G401 (cell line): ENCODE results near the gene UPF2. TPM values are rescaled to one million over a fixed set of nuclear protein-coding genes. Genes with fewer than 3 reads are reported as not detected.
A peak's percentile ranks its signal among the peaks of the same experiment; 100 is the strongest.

ENCODE experiments used
- DNase-seq: peaks from one replicate; pipeline ENCODE4 v3.0.0-alpha.2; 2015; ENCODE audit warnings: low spot score
- in situ Hi-C: cut with HindIII; loops from 2 replicates; pipeline ENCODE4 v1.10.0; 2016; ENCODE audit warnings: low sequenced_read_pairs, mixed read lengths
- total RNA-seq: library from RNA; depleted of rRNA; stranded (reverse); fragments of >200 nt; shearing (Covaris generic); gene quantifications from 2 replicates; pipeline ENCODE4 v1.2.3, GENCODE V29; 2014; rRNA removed

The UPF2 gene
- total RNA-seq, 1 experiment from 2014 or later, result 12.9 TPM

DNA sequence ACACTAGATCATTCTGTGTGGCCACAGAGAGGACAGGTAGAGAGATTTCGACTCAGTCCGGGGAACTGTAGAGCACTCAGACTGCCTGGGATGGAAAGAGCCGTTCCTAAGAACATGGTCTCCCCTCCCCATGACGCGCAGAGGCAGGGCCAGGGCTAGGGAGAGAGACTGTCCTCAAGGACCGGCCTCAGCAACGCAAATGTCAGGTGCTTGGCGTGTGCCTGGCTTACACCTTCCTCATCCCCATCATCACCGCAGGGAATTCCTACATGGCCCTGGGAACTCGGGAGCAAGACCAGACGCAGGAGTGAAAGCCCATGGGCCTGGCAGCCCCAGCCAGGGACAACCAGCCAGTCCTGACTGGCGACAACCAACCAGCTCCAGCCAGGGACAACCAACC, 163.8 kb downstream of the UPF2 start:
- in situ Hi-C loops, result no loop called here
- DNase-seq, result no peak

DNA sequence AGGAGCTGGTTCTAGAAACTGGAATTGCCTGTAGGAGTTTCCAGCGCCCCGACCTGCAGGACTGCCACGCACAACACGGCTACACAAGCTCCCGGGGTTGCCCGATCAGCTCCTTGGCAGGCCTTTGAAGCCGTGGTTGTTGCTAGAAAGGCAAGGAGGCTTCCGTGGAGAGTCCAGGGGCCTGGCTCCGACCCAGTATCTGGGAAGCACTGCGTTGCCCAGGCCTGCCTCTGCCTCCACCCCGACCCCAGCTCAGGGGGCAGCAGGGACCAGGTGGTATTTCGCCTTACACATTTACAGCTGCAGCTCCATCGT, 165.1 kb downstream of the UPF2 start:
- DNase-seq, result no peak
- in situ Hi-C loops, result no loop called here

DNA sequence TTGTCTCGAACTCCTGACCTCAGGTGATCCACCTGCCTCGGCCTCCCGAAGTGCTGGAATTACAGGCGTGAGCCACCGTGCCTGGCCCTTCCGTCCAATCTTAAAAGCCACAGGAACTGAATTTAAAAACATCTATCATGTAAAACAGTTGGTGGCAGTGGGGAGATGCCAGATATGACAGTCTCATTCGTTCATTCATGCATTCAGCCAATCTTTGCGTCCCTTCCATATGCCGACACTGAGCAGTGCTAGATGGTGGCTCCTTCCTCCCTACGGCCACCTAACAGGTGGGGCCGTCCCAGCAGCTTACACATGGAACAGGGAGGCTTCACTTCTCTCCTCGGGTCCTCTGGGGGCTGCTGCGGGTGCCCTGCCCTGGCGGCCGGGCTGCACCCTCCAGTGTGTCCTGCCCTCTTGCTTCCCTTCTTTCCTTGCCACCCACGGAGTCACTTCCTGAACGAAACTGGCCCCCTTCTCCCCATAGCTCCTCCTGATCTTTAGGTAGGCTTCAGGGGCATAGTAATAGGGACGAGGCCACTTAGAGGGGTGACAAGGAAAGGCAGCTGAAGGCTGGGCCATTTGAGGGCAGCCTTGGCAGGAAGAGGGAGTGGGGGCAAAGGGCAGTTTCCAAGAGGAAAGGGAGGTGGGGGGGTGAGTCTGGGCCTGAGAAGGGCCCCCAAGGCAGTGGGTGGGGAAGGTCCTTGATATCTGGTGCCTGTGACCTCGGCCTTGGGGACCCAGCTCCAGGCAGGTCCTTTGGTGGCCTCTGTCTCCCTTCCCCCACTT, 165.6 kb downstream of the UPF2 start:
- DNase-seq, result peak; percentile 39
- in situ Hi-C loops, result no loop called here

DNA sequence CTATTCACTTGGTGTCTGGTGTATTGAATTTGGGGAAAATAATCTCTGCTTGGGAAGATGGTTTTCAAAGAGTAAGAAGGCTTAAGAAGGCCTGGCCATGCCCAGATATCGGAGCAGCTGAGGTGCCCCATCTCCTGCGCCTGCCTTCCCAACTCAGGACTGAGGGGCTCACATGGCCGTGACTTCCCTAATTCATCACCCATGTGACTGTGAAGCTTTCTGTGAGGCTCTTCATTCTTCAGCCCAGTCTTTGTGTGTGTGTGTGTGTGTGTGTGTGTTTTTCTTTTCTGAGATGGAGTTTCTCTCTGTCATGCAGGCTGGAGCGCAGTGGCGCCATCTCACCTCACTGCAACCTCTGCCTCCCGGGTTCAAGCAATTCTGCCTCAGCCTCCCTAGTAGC, 166.3 kb downstream of the UPF2 start:
- no peak for DNase-seq
- in situ Hi-C loops, result no loop called here

DNA sequence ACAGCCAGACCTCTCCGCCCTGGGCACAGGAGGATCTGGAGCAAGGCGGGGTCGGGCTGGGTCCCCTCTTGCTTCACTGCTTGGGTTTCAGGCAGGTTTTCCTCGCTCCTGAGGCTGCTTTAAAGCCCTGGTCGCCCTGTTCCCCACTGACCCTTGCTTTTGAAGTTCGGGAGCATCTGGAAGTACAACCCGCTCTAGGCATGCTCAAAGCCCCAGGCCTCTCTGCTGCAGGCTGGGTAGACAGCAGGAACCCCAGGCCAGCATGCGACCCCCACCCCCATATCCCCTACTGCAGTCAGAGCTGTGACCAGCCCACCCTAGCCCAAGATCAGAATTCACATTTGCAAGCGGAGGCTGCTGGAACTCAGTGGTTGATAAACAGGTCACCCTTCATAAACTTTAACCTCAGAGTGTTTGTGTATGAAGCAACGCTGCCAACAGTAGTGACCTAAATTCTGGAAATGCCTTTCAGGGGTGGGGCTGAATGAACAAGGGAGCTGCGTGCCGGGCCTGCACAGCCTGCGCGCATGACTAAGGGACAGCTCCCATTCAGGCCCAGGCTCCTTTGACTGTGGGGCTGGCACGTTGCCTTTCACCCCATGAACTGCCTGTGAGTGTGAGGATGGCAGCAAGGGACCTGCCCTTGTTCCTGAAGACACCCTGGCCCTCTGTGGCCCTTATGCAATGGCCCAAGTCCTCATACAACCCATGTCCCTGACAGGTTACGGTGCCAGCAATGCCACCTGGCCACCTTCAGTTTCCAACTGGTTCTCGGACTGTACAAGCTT, 166.9 kb downstream of the UPF2 start:
- in situ Hi-C loops, result no loop called here
- peak; percentile 92 for DNase-seq

DNA sequence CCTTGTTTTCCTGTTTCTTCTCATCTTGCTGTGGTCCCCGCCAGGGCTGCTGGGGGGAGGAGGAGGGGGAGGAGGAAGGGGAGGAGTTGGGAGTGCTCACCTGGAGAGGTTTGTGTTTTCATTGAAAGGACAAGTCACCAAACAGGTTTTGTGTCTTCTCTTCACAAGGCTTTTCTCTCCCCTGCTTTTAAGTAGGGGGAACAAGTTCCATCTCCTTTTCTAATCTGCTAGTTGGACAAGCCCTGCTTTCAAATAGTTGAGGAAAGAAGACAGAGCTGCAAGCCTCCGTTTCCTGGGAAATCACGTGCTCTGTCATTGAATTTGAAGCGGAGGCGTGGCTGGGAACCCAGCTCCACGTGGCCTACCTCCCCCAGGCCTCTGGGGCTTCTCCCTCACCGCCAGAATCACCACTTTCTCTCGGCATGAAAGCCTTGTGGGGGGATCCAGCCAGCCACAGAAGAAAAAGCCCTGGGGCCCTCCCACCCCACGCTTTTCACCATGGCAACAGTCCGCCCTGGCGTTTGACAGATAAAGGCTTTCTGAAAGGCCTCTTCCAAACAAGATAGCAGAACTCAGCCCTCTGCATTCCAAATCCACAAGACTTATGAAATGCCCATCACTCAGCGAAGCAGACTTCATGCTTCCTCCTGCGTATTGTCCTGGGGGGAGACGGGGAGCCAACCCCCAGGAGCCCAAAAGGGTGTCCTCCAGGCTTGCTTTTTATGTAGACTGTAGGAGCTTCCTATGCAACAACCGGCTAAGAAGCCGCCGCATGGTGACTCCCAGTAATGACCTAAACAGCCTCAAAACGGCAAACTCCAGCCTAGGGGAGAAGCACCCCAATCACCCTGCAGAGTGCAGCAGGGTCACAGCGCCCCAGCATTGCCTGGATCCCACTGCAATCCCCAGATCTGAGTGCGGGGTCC, 167.8 kb downstream of the UPF2 start:
- in situ Hi-C loops, result no loop called here
- no peak for DNase-seq

DNA sequence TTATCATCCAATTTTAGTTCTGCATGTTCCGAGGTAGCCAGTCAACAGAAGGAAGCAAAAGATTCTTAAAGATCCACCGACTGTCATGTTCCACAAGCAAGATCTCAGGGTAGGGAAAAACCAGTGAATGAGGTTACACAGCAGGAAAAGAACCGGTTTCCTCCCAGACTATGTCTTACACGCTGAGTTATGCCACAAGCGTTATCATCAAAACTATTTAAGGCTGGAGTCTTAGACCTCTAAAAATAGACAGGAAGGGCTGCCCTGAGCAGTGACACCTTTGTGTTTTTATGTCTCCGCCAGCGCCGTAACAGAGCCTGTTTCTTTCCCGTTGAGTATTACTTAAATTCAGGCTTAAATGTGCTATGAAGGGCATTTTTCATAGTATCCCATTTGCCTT, 171.1 kb downstream of the UPF2 start:
- in situ Hi-C loops, result no loop called here
- DNase-seq, result no peak

DNA sequence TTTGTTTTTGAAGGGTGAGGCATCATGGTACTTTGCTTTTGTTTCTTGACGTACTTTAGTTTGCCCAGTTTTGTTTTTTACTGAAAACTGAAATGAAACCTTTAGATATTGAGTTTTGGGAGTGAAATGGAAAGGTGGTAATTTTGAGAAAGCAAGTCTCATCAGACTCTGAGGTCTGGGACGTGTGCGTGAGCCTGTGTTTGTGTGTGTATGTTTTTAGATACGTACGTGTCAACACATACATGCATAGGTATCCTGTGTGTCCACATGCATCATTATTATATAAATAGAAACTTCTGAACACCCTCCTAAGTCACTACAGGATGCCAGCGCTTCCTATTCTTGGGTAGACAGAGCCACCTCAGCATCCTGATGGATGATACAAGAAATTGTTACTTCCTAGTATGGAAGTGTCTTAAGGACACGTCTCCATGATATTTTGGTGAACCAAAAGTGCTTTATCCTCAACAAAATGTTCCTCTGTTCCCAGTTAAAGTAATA, 171.7 kb downstream of the UPF2 start:
- in situ Hi-C loops, result no loop called here
- no peak for DNase-seq

DNA sequence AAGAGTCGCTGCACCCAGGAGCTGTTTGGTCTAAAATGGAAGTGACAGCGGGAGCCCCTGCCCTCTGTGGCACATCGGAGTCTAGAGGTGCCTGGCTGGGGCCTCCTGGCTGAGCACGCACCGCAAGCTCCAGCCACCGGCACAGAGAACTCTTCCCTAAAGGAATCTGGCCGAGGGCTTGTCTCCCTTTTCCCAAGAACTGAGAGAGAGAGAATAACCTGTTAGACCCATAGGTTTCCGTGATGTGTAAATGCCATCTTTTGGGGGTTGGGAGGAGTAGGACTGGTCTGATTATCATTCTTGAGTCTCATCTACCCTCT, 172.2 kb downstream of the UPF2 start:
- no peak for DNase-seq
- in situ Hi-C loops, result no loop called here

Other genes starting within 250 kb of the UPF2 start
- gene PROSER2, start 219.5 kb downstream of the UPF2 start, total RNA-seq, result 1.3 and 7.3 TPM in 2 replicates
- 26.4 and 42.5 TPM in 2 replicates for gene DHTKD1, start 26.1 kb upstream of the UPF2 start, total RNA-seq
- gene SEC61A2, start 86.9 kb upstream of the UPF2 start, total RNA-seq, result 10.5 TPM in 2 replicates
- gene NUDT5, start 153.1 kb upstream of the UPF2 start, total RNA-seq, result 151 and 255 TPM in 2 replicates
- 237 and 262 TPM in 2 replicates for gene CDC123, start 153.4 kb upstream of the UPF2 start, total RNA-seq